ENCODE results near the gene PPFIA4.

The PPFIA4 gene

DNA sequence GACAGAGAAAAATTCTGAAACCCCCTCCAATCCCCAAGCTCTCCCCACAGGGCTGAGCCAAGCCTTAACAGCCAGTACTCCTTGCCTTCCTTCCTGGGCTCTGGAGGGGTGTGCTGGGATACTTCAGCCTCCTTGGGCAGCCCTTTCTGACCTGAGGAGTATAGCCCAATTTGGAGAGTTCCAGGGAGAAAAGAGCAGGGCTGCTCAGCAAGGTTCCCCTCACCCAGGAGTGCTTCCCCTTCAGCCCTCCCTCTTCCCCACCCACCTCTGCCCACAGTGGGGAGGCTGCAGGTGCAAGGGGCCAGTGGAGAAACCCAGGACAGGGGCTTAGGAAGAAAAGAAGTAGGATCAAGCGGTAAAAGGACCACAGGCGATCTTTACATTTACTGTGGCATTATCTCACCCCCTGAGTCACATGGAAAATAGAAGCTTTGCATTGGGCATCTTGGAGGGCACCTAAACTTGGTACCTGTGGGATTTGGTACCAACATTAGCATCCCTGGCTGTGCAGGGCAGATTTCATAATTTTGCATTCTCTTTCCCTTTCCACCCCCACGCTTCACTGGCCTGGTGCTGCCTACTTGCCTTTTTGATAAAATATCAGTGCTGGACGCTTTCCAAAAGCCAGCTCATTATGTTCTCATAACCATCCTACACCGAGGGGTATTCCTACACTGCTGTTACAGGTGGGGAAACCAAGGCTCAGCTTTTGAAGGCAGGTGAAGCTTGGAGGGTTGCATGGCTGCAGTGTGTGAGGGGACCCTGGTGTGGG, 98.4 kb downstream of the PPFIA4 start:
- no peak for DNase-seq (ENCODE audit: low read depth in 4 of 4, low spot score in 1 of 4)

DNA sequence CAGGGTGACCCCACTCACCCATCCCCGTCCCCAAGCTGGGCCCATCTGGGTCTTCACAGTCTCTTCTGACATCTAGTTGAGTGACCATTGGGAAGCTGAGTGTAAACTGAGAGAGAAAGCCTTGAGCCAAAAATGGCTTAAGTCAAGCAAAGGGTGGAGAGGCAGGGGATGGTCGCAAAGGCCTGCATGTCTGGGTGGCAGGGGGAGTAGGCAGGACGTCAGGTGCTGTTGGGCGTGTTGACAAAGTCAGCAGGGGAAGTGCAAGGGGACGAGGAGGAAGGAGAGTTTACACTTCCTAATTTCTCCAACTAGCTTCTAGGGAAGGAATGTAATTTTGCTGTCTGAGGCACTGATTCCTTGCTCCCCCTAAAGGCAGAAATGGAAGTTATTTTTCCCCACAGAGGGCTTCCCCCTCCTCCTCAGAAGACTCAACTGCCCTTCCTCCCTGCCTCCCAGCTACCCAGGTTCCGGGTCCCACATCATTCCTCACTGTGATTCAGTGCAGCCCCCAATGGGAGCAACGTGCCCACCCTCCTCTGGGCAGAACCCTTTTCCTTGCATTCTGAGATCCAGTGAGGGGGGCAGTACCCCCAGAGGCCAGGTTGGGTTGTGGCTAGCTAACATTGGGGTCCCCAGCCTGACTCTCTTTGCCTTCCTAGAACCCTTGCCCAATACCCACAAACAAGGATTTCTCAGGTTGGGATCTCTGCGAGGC, 100.0 kb downstream of the PPFIA4 start:
- no peak for DNase-seq (ENCODE audit: low read depth in 4 of 4, low spot score in 1 of 4)

DNA sequence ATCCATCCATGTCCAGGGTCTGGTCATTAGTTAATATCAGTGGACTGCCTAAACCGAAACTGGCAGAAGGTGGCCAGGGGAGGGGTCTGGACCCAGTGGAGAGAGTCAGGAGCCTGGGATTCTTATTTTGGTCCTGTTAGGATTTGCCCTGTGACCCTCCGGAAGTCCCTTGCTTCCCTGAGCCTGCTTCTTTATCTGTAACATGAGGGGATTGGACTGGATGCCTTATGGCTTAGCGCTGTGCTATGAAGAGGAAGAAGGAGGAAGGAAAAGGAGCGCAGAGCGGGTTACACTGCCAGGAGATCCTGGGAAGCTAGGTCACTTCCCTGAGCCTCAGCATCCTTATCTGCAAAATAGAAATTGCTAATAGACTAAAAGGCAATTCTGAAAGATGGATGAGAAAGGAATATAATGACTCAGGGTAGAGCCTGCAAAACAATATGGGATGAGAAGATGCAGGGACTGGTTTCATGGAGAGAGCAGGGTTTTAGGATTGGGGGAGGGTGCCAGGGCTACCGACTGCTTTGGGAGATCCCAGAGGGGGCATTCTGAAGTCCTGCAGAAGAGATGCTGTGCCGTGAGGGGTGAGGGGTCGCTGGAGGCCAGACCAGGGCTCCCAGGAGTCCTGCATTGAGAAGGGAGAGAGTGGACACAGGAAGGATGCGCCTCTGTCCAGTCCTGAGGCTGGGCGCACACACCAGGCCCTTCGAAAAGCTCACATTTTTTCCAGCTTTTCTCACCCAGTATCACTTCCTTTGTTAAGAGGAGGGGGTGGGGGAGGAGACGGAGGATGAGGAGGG, 100.8 kb downstream of the PPFIA4 start:
- DNase-seq (ENCODE audit: low read depth in 4 of 4, low spot score in 1 of 4): no peak

DNA sequence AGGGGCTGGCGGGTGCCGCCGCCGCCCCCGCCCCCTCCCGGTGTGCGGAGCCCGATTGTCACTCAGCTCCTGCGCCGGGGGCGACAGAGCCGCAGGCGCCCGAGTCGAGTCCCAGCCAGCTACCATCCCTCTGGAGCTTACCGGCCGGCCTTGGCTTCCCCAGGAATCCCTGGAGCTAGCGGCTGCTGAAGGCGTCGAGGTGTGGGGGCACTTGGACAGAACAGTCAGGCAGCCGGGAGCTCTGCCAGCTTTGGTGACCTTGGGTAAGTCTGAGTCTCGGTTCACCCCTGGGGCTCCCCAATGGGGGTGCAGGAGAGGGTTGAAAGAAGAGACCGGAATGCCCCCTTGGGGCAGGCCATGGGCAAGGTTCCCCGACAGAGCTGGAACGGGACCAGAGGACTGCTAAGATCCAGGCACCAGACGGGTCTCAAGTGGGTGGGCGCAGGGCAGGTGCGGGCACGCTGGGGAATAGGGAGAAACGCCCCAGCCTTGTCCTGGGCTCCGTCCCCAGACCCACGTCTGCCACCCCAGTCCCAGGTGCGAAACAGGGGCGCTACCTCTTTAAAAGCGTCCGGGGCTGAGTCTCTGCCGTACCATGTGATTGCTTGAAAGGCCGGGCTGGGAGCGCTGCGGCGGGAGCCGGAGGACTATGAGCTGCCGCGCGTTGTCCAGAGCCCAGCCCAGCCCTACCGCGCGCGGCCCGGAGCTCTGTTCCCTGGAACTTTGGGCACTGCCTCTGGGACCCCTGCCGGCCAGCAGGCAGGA, 101.6 kb downstream of the PPFIA4 start, which contains the start of gene ADORA1:
TSS of gene ADORA1 (plus strand) at position 61 of the 765 bp plus-strand sequence. CDS start 1,116 bp downstream, outside the sequence.
- no peak for DNase-seq (ENCODE audit: low read depth in 4 of 4, low spot score in 1 of 4)

DNA sequence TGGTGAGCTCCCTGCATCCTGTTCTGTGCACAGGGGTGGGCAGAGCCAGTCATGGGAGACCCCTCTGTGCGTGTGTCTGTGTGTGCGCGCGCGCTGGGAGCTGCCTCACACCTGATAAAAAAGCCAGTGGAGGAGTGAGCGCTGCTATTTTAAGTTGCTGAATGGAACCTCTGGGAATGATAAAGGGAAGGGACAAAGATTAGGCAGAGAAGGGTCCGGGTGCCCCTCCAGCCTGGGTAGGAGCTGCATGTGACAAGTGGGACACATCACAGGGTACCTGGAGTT, 102.1 kb downstream of the PPFIA4 start:
- DNase-seq (ENCODE audit: low read depth in 4 of 4, low spot score in 1 of 4): no peak

Measured in stimulated activated CD4-positive, alpha-beta T cell treated with anti-CD3 and anti-CD28 coated beads, Interleukin-1b, Interleukin-23, amount 100 ng/mL, for 24 hours (primary cell).